HG03460 (cell line): Measurements from ENCODE around the gene CXCL3.
"Not testable (repeated sequence)": the region's sequence is repeated elsewhere in the genome, so short reads cannot be mapped to it uniquely, and the experiment has no call there.

Experiments used
- ATAC-seq: cut with Tn5 transposase; IDR thresholded peaks from one replicate; pipeline ENCODE4 v1.9.1; 2021; ENCODE audit not compliant: unreplicated experiment

CXCL3 gene

DNA sequence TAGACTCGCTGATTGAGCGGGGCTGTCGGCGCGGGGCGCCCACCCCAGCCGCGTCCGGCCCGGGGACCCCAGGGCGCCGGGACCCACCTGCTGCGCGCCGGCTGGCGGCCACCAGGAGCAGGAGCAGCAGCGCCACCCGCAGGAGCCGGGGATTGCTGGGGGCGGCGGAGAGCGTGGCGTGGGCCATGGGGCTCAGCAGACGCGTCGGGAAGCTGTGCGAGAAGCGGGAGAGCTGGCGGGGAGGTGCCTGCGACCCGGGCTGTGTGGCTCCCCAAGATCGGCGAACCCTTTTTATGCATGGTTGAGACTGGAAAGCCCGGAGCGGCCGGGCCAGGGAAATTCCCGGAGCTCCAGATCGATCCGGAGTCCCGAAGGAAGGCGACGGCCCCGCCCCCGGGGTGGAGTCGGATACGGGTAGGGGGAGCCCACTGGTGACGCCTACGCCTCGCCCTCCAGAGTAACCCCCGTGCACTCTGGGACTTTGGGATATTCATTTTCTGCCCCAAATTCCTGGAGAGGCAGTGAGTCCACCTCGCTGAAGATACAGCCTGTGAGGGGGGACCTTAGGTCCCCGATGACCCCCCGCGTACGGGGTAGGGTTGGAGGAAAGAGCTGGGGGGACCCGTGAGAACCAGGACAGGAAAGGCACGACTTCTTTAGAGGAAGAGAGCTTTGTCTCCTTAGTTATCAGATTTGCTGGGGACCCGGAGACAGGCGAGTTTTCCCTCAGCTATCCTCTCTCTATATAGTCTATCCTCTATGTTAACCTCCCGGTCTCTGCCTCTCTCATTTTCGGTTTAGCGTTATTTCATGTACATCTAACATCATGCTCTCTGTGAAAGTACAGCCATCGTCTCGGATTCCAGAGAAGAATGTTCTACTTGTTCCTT is at the start of gene CXCL3:
CXCL3 (minus strand) TSS at position 265 of the 890 bp plus-strand sequence; CDS start at position 187, 78 bp downstream.
- peak; percentile 56 for ATAC-seq

GRCh38 chr4:74087481-74087880 is 49.0 kb upstream of the CXCL3 start:
- ATAC-seq = no peak

DNA sequence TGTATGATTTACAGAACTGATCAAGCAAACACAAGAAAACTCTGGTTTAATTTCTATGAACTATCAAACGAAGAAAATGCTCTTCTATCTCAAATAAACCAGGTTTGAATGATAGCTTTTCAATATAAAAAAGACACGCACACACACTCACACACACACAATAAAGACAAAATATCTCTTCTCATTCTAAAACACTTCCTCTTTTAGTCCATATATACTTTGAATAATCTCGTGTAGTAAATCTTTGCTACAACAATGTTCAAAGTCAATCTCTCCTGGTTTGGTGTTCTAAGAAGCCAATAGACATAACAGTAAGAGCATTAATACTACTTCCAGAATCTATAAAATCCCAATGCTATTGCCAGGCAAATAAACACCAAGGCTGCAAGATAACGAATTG is 47.2 kb upstream of the CXCL3 start:
- no peak for ATAC-seq

DNA sequence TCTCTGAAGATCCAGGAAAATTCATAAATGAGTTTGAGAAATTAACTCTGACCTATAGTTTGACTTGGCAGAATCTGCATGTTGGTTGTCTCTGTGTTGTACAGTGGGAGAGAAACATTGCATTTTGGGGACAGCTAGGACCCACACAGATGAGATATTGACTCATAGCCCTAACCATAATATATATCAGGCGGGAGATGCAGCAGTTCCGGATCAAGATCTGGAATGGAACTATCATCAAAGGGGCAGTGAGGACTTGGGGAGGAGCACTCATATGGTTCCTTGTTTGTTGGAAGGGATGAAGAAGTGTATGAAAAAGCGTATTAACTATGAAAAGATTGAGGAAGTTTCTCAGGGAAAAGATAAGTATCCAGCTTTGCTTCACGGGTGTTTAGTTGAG is 46.5 kb upstream of the CXCL3 start:
- ATAC-seq = no peak

- no peak for ATAC-seq
Observed at GRCh38 chr4:74083546-74083945, 45.1 kb upstream of the CXCL3 start.

DNA sequence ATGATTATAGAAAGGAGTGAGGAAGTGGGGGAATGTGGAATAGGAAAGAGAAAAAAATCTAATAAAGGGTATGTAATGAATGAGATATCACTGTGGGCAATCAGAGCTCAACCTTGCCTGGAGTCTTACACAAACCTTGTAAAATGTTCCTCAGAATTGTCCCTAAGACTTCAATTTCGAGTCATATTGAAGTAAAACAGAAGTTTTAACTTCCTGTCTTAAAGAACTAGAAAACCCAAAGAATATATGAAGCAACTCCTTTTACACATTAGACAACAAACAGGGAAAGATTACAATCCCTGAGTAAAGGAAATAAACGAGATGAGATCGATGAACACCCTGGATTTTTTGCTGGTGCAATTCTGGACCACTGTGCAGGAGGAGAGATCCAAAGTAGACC is 42.5 kb upstream of the CXCL3 start:
- no peak for ATAC-seq

DNA sequence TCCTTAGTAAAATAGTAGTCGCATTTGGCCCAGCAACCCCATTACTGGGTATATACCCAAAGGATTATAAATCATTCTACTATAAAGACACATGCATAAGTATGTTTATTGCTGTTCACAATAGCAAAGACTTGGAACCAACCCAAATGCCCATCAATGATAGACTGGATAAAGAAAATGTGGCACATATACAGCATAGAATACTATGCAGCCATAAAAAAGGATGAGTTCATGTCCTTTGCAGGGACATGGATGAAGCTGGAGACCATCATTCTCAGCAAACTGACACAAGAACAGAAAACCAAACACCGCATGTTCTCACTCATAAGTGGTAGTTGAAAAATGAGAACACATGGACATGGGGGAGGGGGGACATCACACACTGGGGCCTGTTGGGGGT is 41.9 kb upstream of the CXCL3 start:
- not testable (repeated sequence) for ATAC-seq

- ATAC-seq = not testable (repeated sequence)
Observed at GRCh38 chr4:74079024-74079423, 40.5 kb upstream of the CXCL3 start.

GRCh38 chr4:74073358-74073757 is 34.9 kb upstream of the CXCL3 start:
- ATAC-seq = no peak

DNA sequence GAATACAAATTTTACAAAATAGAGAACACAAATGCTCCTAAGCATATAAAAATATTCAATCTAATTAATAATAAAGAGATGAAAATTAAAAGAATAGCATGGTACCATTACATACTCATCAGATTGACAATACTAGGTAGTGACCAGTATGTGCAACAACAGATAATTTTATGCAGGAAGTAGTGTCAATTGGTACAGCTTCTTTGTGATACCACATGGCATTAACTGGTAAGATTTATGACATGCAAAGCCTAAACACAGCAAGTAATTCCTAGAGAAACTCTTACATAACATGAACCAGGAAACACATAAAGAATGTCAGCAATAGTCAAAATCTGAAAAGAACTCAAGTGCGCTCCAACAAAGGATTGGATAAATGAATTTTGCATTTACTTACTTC is 34.2 kb upstream of the CXCL3 start:
- no peak for ATAC-seq

DNA sequence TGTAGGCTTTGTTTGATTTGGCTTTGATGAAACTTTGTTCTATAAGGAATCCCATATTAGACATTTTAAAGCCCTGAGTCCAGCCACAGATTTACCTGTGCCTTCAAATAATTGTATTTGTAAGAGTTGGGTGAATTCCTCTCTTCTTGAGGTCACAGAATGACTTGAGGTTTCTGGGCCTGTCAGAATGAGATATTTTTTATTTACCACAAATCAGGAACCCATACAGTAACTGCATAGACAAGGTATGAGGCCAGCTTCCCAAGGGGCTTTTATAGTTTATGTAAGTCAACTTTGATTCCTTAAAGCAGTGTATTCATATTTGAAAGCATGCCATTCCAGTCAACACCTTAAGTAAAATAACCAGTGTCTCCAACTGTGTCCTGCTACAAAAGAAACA is 29.1 kb upstream of the CXCL3 start:
- no peak for ATAC-seq

DNA sequence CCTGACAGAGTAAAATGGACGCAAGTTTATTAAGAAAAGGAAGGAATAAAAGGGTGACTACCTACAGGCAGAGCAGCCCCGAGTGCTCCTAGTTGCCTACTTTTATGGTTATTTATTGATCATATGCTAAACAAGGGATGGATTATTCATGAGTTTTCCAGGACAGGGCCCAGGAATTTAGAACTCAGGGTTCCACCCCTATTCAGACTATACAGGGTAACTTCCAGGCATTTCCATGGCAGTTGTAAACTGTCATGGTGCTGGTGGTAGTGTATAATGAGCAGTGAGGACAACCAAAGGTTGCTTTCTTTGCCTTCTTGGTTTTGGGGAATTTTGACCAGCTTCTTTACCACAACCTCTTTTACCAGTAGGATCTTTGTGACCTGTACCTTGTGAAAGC is 27.7 kb upstream of the CXCL3 start:
- no peak for ATAC-seq

- ATAC-seq = no peak
Observed at GRCh38 chr4:74065115-74065642, 26.7 kb upstream of the CXCL3 start.

- no peak for ATAC-seq
Observed at GRCh38 chr4:74063859-74064258, 25.4 kb upstream of the CXCL3 start.

DNA sequence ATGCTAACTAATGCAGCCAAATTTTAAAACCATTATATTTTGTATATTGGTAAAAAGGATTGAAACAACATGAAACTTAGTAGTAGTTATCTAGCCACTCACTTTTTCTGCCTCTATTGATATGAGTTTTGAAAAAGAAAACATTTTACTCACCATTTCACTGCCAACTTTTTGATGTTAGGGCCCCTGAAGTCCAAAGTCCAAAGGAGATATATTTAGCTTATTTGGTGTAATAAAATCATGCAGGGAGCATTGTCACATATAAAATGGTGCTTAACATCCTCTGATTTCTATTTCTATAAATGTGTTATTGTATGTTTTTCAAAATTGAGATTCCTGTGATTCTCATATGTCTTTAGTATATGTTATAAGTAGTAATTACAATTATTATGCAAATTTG is 24.5 kb upstream of the CXCL3 start:
- no peak for ATAC-seq

GRCh38 chr4:74061430-74061829 is 22.9 kb upstream of the CXCL3 start:
- no peak for ATAC-seq

GRCh38 chr4:74059161-74059829 is 20.8 kb upstream of the CXCL3 start:
- ATAC-seq = no peak

- ATAC-seq = no peak
Observed at GRCh38 chr4:74058048-74058651, 19.7 kb upstream of the CXCL3 start.

DNA sequence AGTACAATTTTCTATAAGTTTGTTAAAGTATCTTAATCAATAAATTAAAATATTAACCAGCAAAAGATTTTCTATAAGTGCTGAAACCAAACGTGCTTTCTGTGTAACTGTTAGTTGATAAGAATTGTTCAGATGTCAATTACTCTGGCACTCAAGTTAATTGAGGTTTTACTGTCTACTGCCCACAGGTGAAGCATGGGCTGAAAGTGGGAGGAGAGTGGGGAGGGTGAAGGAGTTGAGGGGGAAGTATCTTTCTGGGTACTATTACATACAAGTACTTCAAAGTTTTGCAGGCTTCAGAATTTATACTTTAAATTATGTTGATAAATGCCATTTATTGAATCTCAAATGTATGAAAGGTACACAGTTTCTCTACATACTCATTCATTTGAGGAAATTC is 19.1 kb upstream of the CXCL3 start:
- ATAC-seq = no peak

- no peak for ATAC-seq
Observed at GRCh38 chr4:74056858-74057562, 18.5 kb upstream of the CXCL3 start.
